Suprapubic skin (tissue), 3 donors: ENCODE results near the gene C10orf95.

ENCODE experiments used
- EP300 ChIP-seq: sonication (generic); formaldehyde crosslinking; IDR thresholded peaks from one replicate; pipeline ENCODE4 v1.6.1; 2017; ENCODE audit warnings: antibody characterized with exemption
- POLR2A ChIP-seq, 2 donors: fragments of 450-650 bp; IDR thresholded peaks; one replicate each; pipeline ENCODE4 v1.6.1; 2017; ENCODE audit warnings: antibody characterized with exemption in 2 of 2, mild to moderate bottlenecking in 2 of 2, moderate library complexity in 2 of 2
- TF ChIP-seq, protein P1 (sequence below), 2 donors: fragments of 200-600 bp in 1 of 2; fragments of 450-650 bp in 1 of 2; sonication (generic) in 1 of 2; IDR thresholded peaks; one replicate each; pipeline ENCODE4 v1.5.1; 2016 to 2019; ENCODE audit warnings: antibody characterized with exemption in 2 of 2, mild to moderate bottlenecking in 1 of 2, moderate library complexity in 1 of 2

- TF ChIP-seq, protein P1, sequence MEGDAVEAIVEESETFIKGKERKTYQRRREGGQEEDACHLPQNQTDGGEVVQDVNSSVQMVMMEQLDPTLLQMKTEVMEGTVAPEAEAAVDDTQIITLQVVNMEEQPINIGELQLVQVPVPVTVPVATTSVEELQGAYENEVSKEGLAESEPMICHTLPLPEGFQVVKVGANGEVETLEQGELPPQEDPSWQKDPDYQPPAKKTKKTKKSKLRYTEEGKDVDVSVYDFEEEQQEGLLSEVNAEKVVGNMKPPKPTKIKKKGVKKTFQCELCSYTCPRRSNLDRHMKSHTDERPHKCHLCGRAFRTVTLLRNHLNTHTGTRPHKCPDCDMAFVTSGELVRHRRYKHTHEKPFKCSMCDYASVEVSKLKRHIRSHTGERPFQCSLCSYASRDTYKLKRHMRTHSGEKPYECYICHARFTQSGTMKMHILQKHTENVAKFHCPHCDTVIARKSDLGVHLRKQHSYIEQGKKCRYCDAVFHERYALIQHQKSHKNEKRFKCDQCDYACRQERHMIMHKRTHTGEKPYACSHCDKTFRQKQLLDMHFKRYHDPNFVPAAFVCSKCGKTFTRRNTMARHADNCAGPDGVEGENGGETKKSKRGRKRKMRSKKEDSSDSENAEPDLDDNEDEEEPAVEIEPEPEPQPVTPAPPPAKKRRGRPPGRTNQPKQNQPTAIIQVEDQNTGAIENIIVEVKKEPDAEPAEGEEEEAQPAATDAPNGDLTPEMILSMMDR (IDR thresholded peaks at IDR 0.05): no peak
- TF ChIP-seq EP300: no peak
- TF ChIP-seq POLR2A (IDR thresholded peaks at IDR 0.05): no peak
Measured at GRCh38 chr10:102467318-102467717, 16.0 kb upstream of the C10orf95 start.
